IMR-90 (cell line): Measurements from ENCODE around the gene RNF19B. TPM values are rescaled to one million over a fixed set of nuclear protein-coding genes. Genes with fewer than 3 reads are reported as not detected.

Experiments used
- CEBPB ChIP-seq: IDR thresholded peaks from 2 replicates; pipeline ENCODE4 v1.6.1; 2012; ENCODE audit warnings: low read depth, low read length, improper control_type of control experiment
- MAZ ChIP-seq: IDR thresholded peaks from 2 replicates; pipeline ENCODE4 v1.6.1; 2012; ENCODE audit warnings: low read depth, mild to moderate bottlenecking, low read length, improper control_type of control experiment, moderate library complexity, borderline replicate concordance
- polyA plus RNA-seq, 3 experiments: library from polyadenylated mRNA; depleted of rRNA; stranded (reverse); fragments of >200 nt; gene quantifications; 2 replicates each; pipeline ENCODE4 v1.2.3, GENCODE V29; 2012; ENCODE audit warnings: low replicate concordance in 1 of 3
- total RNA-seq: library from RNA; depleted of rRNA; stranded (reverse); fragments of >200 nt; gene quantifications from 2 replicates; pipeline ENCODE4 v1.2.3, GENCODE V29; 2012
- TF ChIP-seq, protein P1 (sequence below): conservative IDR thresholded peaks from 2 replicates; pipeline ENCODE4 v1.5.1; 2012; ENCODE audit warnings: mild to moderate bottlenecking, low read depth, low read length, improper control_type of control experiment
- TF ChIP-seq, protein P2 (sequence below): fragments of 150-350 bp; IDR thresholded peaks from 2 replicates; pipeline ENCODE4 v1.6.1; 2016; ENCODE audit warnings: low read depth, mild to moderate bottlenecking, low read length, moderate library complexity, borderline replicate concordance

The RNF19B gene
- total and polyA plus RNA-seq, 2 of the 4 experiments (the other 2 are of a cell fraction): 10.0 to 11.6 TPM

DNA sequence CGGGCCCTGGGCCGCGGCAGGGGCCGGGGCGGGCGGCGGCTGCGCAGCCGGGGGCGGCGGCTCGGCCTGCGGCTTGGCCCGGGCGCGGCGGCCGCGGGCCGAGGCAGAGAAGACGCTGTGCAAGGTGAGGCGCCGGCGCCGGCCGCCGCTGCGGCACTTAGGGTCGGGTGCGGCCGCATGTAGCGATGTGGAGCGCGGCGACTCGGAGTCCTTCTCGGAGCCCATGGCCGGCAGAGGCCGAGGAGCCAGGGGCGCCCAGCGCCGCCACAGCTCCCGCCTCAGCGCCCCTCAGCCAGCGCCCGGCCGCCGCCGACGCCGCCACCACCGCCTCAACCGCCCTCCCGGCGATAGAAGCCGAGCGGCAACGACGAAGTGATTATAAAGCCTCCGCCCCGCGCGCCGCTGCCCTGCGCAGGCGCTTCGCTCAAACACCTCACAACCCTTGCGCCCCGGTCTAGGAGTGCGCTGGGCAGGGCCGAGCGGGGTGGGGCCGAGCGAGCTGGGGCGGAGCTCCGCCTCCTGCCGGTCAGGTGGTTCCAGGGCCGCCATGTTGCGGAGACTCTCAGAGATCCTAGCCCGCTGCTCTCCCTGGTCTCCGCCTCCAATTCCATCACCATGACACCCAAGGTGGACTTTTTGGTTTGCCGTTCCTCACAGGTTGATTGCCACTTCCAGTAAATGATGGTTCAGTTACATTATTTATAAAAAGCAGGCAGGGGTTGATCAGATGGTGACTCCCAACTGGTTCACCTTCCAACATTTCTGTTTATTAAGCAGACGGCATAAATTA is at the start of gene RNF19B (continued):
- TF ChIP-seq, protein P1, sequence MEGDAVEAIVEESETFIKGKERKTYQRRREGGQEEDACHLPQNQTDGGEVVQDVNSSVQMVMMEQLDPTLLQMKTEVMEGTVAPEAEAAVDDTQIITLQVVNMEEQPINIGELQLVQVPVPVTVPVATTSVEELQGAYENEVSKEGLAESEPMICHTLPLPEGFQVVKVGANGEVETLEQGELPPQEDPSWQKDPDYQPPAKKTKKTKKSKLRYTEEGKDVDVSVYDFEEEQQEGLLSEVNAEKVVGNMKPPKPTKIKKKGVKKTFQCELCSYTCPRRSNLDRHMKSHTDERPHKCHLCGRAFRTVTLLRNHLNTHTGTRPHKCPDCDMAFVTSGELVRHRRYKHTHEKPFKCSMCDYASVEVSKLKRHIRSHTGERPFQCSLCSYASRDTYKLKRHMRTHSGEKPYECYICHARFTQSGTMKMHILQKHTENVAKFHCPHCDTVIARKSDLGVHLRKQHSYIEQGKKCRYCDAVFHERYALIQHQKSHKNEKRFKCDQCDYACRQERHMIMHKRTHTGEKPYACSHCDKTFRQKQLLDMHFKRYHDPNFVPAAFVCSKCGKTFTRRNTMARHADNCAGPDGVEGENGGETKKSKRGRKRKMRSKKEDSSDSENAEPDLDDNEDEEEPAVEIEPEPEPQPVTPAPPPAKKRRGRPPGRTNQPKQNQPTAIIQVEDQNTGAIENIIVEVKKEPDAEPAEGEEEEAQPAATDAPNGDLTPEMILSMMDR: no peak
- TF ChIP-seq MAZ (peak; percentile 84; the same call in 1 of the 2 replicates), CEBPB (no peak)
- TF ChIP-seq, protein P2, sequence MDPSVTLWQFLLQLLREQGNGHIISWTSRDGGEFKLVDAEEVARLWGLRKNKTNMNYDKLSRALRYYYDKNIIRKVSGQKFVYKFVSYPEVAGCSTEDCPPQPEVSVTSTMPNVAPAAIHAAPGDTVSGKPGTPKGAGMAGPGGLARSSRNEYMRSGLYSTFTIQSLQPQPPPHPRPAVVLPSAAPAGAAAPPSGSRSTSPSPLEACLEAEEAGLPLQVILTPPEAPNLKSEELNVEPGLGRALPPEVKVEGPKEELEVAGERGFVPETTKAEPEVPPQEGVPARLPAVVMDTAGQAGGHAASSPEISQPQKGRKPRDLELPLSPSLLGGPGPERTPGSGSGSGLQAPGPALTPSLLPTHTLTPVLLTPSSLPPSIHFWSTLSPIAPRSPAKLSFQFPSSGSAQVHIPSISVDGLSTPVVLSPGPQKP: no peak
